C4-2B (cell line): ENCODE results near the gene GBX2.

Source experiments
- H3K27ac ChIP-seq: fragments of 450-650 bp; 2 replicates; pipeline ENCODE4 v1.5.1; 2017
- ZFX ChIP-seq: fragments of 450-650 bp; IDR thresholded peaks from 2 replicates; pipeline ENCODE4 v1.6.1; 2017
- TF ChIP-seq, protein P1 (sequence below): fragments of 450-650 bp; conservative IDR thresholded peaks from 2 replicates; pipeline ENCODE4 v1.5.1; 2017; ENCODE audit warnings: mild to moderate bottlenecking

Gene GBX2

DNA sequence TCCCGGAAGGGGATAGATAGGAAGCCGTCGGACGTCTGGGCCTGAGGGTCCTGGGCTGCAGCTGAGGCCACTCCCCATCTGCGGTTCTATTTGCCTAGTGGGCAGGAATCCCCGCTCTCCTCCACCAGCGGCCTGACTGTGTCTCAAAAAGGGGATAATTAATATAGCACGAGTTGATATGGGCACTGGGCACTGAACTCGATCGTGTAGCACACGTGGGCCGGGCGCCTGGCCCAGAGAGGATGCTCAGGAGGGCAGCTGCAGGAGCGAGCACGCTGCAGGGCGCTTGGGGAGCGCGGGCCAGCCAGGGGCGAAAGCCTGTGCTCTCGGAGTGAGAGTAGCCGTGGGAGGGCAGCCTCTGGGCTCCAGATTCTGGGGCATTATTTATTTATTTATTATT lies 8.8 kb upstream of the GBX2 start:
- TF ChIP-seq, protein P1, sequence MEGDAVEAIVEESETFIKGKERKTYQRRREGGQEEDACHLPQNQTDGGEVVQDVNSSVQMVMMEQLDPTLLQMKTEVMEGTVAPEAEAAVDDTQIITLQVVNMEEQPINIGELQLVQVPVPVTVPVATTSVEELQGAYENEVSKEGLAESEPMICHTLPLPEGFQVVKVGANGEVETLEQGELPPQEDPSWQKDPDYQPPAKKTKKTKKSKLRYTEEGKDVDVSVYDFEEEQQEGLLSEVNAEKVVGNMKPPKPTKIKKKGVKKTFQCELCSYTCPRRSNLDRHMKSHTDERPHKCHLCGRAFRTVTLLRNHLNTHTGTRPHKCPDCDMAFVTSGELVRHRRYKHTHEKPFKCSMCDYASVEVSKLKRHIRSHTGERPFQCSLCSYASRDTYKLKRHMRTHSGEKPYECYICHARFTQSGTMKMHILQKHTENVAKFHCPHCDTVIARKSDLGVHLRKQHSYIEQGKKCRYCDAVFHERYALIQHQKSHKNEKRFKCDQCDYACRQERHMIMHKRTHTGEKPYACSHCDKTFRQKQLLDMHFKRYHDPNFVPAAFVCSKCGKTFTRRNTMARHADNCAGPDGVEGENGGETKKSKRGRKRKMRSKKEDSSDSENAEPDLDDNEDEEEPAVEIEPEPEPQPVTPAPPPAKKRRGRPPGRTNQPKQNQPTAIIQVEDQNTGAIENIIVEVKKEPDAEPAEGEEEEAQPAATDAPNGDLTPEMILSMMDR = no peak
- no peak for TF ChIP-seq ZFX
- no peak overlapping the region for H3K27ac ChIP-seq

DNA sequence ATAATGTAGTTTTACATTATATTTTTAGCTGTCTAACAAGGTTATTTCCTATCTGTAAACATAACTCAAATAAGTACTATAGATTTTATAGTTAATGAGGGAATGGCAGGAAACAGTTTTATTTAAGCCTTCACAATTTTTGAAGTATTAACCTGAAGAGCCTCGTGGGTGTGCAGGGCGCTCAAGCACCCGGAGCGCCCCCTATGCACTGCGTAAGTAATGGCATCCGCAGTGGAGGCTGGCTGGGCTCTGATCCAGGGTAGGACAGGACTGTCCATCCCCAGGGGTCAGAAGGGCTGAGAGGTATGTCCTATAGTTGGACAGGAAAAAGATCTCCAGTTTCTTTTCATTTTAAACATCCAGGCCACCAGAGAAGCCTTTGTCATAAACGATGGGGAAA lies 8.2 kb upstream of the GBX2 start:
- TF ChIP-seq ZFX = no peak
- TF ChIP-seq, protein P1 = peak; percentile 70
- no peak overlapping the region for H3K27ac ChIP-seq

DNA sequence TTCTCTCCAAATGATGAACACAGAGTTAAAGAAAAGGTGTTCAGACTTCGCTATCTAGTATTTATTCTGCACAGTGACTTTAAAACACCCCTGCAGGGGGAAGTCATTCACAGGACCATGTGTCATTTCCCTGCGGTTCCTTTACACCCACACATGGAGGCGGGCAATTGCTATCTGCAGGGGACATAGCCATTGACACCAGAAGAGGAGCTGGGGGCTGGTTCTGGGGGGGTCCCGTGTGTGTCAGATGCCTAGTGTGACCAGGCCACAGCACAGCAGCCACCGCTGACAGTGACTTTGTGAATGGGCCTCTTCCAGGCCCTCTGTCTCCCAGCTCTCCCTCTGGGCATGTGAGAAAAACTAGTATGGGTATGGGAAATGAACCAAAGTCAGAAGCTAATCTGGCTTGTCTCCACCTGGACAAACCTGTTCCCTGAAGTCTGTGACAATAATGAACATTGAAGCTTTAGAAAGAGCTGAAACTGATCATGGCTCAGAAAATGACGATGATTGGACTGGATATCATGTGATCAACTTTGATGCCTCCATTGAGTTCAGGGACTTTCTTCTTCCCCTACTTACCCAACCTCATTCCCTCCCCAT lies 7.5 kb upstream of the GBX2 start:
- TF ChIP-seq, protein P1 = no peak
- no peak for TF ChIP-seq ZFX
- peak overlapping the region; percentile 30; the same call in 1 of the 2 replicates for H3K27ac ChIP-seq

DNA sequence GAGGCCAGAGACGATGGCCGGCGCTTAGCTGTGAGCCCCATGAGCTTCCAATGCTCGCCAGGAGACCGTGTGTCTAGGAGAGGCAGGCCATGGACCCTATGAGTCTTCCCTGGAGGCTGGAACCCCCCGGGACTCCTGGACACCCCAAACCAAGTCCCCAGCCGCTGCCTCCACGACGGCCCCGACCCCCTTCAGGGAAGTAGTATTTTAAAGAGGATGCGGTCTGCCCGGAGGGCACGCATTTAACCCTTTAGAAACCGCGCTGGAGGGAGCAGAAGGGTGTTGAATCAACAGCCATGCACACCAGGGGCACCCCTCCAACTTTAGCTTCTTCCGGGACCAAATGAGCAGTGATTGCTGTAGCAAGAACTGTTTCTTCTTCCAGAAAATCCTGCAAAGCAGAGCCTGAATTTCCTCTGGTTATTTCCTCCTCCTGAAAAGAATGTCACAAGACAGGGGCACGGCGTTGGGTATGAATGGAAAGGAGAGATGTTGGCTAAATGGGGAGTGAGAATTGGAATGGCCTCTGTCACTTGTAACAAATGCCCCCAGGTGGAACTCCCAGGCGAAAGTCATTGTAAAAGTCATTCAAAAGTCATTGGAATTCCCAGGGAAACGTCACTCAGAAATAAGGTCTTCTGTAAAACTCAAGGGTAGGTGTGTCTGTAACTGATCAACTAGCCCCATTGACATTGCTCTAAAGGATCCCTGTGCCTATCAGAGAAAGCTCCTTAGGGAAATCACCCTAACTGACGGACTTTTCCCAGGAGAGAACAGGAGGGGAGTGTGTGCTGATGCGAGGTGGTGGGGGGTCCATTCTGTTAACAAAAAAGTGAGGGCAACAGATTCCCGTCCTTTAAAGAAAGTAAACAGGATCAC lies 5.8 kb upstream of the GBX2 start:
- no peak overlapping the region for H3K27ac ChIP-seq

DNA sequence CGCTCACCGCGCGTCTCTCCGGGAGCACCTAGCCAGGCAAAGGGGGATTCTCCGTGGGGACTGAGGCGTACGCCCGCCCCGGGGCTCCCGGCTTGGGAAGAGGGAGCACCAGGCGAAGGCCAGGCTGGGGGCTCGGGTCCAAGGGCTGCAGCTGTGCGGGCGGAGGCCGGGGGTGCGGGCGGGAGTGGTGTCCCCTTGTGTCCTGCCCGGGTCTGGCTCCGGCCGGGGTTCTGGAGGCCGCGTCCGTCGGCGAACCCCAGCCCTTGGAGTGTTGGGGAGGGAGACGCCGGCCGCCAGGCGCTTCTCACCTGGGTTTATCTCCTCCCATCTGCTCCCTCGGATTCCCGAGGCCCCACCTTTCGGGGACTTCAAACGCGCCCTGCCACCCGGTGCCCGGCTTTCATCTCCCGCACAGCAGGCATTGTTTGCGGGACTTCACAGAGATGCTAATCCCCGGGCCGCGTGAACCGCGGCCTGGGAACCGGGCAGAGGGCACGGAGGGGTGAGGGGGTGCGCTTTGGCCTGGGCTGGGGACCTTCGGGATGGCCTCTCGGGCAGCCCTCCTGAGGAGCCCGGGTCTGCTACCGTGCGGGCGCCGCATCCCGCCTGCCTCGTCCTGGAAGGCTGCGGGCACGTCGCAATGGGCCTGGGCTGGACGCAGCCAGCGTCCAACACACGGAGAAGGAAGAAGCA lies 5.0 kb upstream of the GBX2 start:
- TF ChIP-seq, protein P1 = no peak
- no peak for TF ChIP-seq ZFX

More for the DNA sequence above, 5.8 kb upstream of the GBX2 start:
- TF ChIP-seq ZFX = no peak
- TF ChIP-seq, protein P1 = no peak

DNA sequence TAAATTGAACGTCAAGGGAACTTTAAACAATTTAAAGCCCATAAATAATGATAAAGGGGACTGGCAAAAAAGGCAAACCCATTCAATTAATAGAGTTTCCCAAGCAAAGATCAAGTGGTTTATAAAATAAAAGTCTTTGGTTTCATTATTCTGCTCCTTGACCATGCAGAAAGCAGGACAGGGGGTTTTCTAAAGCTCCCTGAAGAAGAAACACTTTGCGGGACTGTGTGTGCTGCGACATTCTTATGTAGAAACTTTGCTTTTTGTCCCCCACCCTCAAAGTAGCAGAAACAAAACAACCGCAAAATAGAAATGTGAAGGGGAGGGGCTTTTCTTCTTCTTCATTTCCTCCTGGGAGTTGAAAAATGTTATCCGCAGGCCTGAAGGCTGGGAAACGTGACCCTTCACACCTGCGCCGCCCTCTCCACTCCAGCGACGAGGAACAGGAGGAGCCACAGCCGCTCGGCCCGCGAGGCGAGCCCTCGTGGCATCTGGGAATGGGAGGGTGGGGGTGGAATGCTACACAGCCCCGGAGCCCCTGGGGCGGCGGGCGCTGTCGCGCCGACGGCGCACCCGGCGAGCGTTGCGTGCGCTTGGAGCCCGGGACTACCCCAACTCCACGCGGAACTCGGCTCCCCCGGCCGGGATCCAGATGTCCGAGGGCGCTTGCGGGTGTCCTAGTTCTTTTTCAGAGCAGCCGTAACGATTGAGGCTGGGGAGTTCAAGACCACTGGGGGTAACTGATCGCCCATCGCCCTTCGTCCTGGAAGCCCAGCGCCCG lies 4.3 kb upstream of the GBX2 start:
- H3K27ac ChIP-seq = no peak overlapping the region

More for the DNA sequence above, 5.0 kb upstream of the GBX2 start:
- no peak overlapping the region for H3K27ac ChIP-seq

More for the DNA sequence above, 4.3 kb upstream of the GBX2 start:
- TF ChIP-seq, protein P1 = no peak
- no peak for TF ChIP-seq ZFX
